HepG2 (cell line): ENCODE results near the gene JAG1. TPM values are rescaled to one million over a fixed set of nuclear protein-coding genes. Genes with fewer than 3 reads are reported as not detected.

ENCODE experiments used
- ISL2 ChIP-seq: sonication (generic); formaldehyde crosslinking; IDR thresholded peaks from 2 replicates; pipeline ENCODE4 v1.5.0; 2020; ENCODE audit warnings: missing genetic modification reagents
- JUNB ChIP-seq: sonication (generic); formaldehyde crosslinking; IDR thresholded peaks from 2 replicates; pipeline ENCODE4 v1.8.0; 2022; ENCODE audit warnings: missing genetic modification reagents, mild to moderate bottlenecking, borderline replicate concordance
- KDM4B ChIP-seq: sonication (generic); formaldehyde crosslinking; IDR thresholded peaks from 2 replicates; pipeline ENCODE4 v1.4.0; 2020; ENCODE audit warnings: missing genetic modification reagents
- MAFG ChIP-seq: sonication (generic); formaldehyde crosslinking; IDR thresholded peaks from 2 replicates; pipeline ENCODE4 v1.5.1; 2020; ENCODE audit warnings: mild to moderate bottlenecking, missing genetic modification reagents
- MYC ChIP-seq: sonication (generic); formaldehyde crosslinking; IDR thresholded peaks from 2 replicates; pipeline ENCODE4 v1.9.0; 2021; ENCODE audit warnings: missing genetic modification reagents, borderline replicate concordance
- NR2F1 ChIP-seq, 2 experiments: fragments of 450-650 bp in 1 of 2; formaldehyde crosslinking in 1 of 2; IDR thresholded peaks; 2 replicates each; pipeline versions ENCODE4 v1.5.0 to v1.6.1; 2016 to 2020; ENCODE audit warnings: mild to moderate bottlenecking in 1 of 2, missing compliant biosample characterization in 1 of 2, missing genetic modification reagents in 1 of 2, moderate library complexity in 1 of 2
- POLR2AphosphoS5 ChIP-seq: IDR thresholded peaks from 2 replicates; pipeline ENCODE4 v1.6.1; 2012; ENCODE audit warnings: low read depth, low read length
- SNAPC2 ChIP-seq: sonication (generic); formaldehyde crosslinking; IDR thresholded peaks from 2 replicates; pipeline ENCODE4 v1.8.1; 2022; ENCODE audit warnings: mild to moderate bottlenecking, missing genetic modification reagents
- SP4 ChIP-seq: sonication (generic); formaldehyde crosslinking; IDR thresholded peaks from 2 replicates; pipeline ENCODE4 v1.8.1; 2023; ENCODE audit warnings: mild to moderate bottlenecking, missing genetic modification reagents
- YEATS2 ChIP-seq: sonication (generic); formaldehyde crosslinking; IDR thresholded peaks from 2 replicates; pipeline ENCODE4 v1.4.0; 2020; ENCODE audit warnings: missing genetic modification reagents, borderline replicate concordance
- ZNF615 ChIP-seq: sonication (generic); formaldehyde crosslinking; IDR thresholded peaks from 2 replicates; pipeline ENCODE4 v1.5.0; 2020; ENCODE audit warnings: mild to moderate bottlenecking, missing genetic modification reagents, borderline replicate concordance
- ZNF780A ChIP-seq: sonication (generic); formaldehyde crosslinking; IDR thresholded peaks from 2 replicates; pipeline ENCODE4 v1.8.0; 2022; ENCODE audit warnings: mild to moderate bottlenecking, missing genetic modification reagents, moderate library complexity
- polyA plus RNA-seq, 8 experiments: library from polyadenylated mRNA; depleted of rRNA in 3 of 8; stranded (reverse) in 7 of 8; unstranded in 1 of 8; fragments of >200 nt; fragmentation: Illumina TruSeq in 4 of 8; extraction: Trizol in 4 of 8; gene quantifications; 2 replicates each; pipeline versions ENCODE4 v1.2.1 to v1.2.3, GENCODE V29; 2011 to 2016; ENCODE audit warnings: low read depth in 4 of 8, missing spikeins in 1 of 8, mixed read lengths in 1 of 8; ENCODE audit not compliant: insufficient read depth in 1 of 8
- total RNA-seq, 5 experiments: library from RNA; depleted of rRNA; stranded (reverse); fragments of >200 nt; fragmentation: Illumina TruSeq; extraction: Trizol; gene quantifications; 2 replicates each; pipeline ENCODE4 v1.2.3, GENCODE V29; 2016; ENCODE audit warnings: low read depth in 1 of 5
- TF ChIP-seq, protein P1 (sequence below): IDR thresholded peaks from 2 replicates; pipeline ENCODE4 v1.6.1; 2016; ENCODE audit warnings: low read depth, missing genetic modification reagents, missing compliant biosample characterization
- TF ChIP-seq, protein P2 (sequence below): sonication (generic); formaldehyde crosslinking; IDR thresholded peaks from 2 replicates; pipeline ENCODE4 v1.5.0; 2020; ENCODE audit warnings: missing genetic modification reagents, mild to moderate bottlenecking, borderline replicate concordance
- TF ChIP-seq, protein P3 (sequence below): sonication (generic); formaldehyde crosslinking; IDR thresholded peaks from 2 replicates; pipeline ENCODE4 v1.5.1; 2020; ENCODE audit warnings: mild to moderate bottlenecking, missing genetic modification reagents, moderate library complexity
- TF ChIP-seq, protein P4 (sequence below): sonication (generic); formaldehyde crosslinking; conservative IDR thresholded peaks from 2 replicates; pipeline ENCODE4 v1.4.0; 2020; ENCODE audit warnings: missing genetic modification reagents

The JAG1 gene
- total and polyA plus RNA-seq, 2 of the 13 experiments (the other 11 are each of a cell fraction or from before 2014, with no cell fraction given), result 47.1 to 56.3 TPM

DNA sequence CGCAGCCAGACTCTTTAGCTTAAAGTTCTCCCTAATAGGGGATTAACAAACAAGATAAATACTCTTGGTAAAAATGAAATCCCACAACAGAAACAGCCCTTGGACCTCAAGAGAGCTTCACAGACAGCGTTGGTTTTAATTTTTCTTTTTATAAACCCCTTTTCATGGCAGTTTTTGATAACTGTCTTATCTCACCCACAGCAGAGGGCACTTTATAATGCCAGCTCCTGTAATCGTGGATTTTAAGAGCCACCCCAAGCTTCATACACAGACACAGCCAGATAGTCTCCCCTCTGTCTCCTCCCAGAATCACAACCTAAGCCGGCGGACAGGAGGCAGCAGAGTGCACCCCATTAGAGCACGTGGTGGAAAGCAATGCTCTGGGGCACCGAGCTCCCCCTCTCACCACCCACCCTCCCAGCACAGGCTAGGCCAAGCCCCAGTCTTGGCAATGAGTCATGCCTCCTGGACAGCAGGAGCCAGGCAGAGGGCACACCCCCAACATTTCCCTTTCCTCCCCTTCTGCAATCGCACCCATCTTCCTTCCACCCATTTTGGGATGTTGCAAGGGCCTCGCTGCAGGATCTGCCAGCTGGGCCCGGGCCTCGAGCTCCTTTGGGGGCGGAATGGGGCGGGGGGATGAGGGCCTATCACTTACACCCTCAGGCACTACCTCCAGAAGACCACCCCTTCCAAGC lies 2.4 kb downstream of the JAG1 start (continued):
- TF ChIP-seq, protein P1, sequence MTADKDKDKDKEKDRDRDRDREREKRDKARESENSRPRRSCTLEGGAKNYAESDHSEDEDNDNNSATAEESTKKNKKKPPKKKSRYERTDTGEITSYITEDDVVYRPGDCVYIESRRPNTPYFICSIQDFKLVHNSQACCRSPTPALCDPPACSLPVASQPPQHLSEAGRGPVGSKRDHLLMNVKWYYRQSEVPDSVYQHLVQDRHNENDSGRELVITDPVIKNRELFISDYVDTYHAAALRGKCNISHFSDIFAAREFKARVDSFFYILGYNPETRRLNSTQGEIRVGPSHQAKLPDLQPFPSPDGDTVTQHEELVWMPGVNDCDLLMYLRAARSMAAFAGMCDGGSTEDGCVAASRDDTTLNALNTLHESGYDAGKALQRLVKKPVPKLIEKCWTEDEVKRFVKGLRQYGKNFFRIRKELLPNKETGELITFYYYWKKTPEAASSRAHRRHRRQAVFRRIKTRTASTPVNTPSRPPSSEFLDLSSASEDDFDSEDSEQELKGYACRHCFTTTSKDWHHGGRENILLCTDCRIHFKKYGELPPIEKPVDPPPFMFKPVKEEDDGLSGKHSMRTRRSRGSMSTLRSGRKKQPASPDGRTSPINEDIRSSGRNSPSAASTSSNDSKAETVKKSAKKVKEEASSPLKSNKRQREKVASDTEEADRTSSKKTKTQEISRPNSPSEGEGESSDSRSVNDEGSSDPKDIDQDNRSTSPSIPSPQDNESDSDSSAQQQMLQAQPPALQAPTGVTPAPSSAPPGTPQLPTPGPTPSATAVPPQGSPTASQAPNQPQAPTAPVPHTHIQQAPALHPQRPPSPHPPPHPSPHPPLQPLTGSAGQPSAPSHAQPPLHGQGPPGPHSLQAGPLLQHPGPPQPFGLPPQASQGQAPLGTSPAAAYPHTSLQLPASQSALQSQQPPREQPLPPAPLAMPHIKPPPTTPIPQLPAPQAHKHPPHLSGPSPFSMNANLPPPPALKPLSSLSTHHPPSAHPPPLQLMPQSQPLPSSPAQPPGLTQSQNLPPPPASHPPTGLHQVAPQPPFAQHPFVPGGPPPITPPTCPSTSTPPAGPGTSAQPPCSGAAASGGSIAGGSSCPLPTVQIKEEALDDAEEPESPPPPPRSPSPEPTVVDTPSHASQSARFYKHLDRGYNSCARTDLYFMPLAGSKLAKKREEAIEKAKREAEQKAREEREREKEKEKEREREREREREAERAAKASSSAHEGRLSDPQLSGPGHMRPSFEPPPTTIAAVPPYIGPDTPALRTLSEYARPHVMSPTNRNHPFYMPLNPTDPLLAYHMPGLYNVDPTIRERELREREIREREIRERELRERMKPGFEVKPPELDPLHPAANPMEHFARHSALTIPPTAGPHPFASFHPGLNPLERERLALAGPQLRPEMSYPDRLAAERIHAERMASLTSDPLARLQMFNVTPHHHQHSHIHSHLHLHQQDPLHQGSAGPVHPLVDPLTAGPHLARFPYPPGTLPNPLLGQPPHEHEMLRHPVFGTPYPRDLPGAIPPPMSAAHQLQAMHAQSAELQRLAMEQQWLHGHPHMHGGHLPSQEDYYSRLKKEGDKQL (CRISPR knock-in tag), result peak; percentile 33; the same call in 1 of the 2 replicates
- TF ChIP-seq ZNF615 (CRISPR knock-in tag) (peak; percentile 80), YEATS2 (CRISPR knock-in tag) (no peak), ISL2 (peak; percentile 25; the same call in 1 of the 2 replicates), MAFG (no peak), ZNF780A (no peak), SNAPC2 (CRISPR knock-in tag) (peak; percentile 69; the same call in 1 of the 2 replicates), JUNB (CRISPR knock-in tag) (peak; percentile 82; the same call in 1 of the 2 replicates), SP4 (CRISPR knock-in tag) (no peak; the same call in 1 of the 2 replicates), MYC (CRISPR knock-in tag) (peak; percentile 99), KDM4B (no peak), NR2F1 (CRISPR knock-in tag; IDR thresholded peaks at IDR 0.05) (0 out of 4 replicates have a peak, but pooled peaks of 1 of the 2 experiments have one; percentile 19), POLR2AphosphoS5 (peak; percentile 31)
- TF ChIP-seq, protein P2, sequence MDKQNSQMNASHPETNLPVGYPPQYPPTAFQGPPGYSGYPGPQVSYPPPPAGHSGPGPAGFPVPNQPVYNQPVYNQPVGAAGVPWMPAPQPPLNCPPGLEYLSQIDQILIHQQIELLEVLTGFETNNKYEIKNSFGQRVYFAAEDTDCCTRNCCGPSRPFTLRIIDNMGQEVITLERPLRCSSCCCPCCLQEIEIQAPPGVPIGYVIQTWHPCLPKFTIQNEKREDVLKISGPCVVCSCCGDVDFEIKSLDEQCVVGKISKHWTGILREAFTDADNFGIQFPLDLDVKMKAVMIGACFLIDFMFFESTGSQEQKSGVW (CRISPR knock-in tag), result no peak
- TF ChIP-seq, protein P3, sequence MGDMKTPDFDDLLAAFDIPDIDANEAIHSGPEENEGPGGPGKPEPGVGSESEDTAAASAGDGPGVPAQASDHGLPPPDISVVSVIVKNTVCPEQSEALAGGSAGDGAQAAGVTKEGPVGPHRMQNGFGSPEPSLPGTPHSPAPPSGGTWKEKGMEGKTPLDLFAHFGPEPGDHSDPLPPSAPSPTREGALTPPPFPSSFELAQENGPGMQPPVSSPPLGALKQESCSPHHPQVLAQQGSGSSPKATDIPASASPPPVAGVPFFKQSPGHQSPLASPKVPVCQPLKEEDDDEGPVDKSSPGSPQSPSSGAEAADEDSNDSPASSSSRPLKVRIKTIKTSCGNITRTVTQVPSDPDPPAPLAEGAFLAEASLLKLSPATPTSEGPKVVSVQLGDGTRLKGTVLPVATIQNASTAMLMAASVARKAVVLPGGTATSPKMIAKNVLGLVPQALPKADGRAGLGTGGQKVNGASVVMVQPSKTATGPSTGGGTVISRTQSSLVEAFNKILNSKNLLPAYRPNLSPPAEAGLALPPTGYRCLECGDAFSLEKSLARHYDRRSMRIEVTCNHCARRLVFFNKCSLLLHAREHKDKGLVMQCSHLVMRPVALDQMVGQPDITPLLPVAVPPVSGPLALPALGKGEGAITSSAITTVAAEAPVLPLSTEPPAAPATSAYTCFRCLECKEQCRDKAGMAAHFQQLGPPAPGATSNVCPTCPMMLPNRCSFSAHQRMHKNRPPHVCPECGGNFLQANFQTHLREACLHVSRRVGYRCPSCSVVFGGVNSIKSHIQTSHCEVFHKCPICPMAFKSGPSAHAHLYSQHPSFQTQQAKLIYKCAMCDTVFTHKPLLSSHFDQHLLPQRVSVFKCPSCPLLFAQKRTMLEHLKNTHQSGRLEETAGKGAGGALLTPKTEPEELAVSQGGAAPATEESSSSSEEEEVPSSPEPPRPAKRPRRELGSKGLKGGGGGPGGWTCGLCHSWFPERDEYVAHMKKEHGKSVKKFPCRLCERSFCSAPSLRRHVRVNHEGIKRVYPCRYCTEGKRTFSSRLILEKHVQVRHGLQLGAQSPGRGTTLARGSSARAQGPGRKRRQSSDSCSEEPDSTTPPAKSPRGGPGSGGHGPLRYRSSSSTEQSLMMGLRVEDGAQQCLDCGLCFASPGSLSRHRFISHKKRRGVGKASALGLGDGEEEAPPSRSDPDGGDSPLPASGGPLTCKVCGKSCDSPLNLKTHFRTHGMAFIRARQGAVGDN (CRISPR knock-in tag), result peak; percentile 97
- TF ChIP-seq, protein P4, sequence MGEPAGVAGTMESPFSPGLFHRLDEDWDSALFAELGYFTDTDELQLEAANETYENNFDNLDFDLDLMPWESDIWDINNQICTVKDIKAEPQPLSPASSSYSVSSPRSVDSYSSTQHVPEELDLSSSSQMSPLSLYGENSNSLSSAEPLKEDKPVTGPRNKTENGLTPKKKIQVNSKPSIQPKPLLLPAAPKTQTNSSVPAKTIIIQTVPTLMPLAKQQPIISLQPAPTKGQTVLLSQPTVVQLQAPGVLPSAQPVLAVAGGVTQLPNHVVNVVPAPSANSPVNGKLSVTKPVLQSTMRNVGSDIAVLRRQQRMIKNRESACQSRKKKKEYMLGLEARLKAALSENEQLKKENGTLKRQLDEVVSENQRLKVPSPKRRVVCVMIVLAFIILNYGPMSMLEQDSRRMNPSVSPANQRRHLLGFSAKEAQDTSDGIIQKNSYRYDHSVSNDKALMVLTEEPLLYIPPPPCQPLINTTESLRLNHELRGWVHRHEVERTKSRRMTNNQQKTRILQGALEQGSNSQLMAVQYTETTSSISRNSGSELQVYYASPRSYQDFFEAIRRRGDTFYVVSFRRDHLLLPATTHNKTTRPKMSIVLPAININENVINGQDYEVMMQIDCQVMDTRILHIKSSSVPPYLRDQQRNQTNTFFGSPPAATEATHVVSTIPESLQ (CRISPR knock-in tag), result 0 out of 2 replicates have a peak, but pooled peaks have one; percentile 82
